ENCODE results near the gene DTD1. TPM values are rescaled to one million over a fixed set of nuclear protein-coding genes. Genes with fewer than 3 reads are reported as not detected.

The DTD1 gene
- total RNA-seq, 6 donors from 2014 or later, result 19.9 to 31.2 (median 24.8) TPM

DNA sequence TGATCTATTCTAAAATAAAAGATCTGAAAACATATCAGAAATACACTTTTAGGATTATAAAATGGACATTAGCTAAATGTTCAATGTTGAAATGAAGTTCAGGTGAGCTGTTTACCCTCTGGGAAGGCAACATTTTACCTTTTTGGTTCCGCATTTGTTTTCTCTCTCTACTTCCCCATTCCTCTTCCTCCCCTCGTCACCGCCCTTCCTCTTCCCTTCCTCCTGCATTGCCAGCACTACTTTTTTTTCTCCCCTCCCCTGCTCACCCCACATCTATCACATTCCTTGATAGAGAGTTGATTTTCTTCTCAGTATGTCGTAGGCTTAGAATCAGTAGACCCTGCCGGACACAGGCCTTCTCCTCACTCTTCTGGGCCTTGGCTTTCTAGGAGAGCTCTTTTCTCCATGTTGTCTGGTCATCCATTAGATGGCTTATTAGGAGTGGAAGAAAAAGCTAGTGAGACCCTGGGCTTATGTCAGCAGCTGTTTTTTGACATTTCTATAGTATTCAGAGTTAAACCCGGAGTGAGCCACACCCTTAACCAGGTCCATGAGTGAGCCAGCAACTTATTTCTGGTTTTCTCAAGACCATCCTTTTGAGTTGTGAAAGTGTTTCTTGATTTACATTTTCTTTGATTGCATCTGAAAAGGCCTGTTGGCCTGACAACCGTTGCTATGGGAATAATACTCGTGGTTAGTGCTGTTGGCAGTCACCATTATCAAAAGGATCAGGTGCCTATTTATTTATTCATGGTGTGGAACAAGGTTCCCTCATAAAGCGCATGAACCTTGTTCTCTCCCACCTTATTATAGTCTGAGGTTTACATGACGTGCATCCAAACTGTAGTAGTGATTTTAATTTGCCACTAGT lies 90.9 kb downstream of the DTD1 start:
- H3K4me1 ChIP-seq, result no peaks in the 10 kb centered on the region
- no peak for TF ChIP-seq POLR2A (IDR thresholded peaks at IDR 0.05)
- TF ChIP-seq, protein P1, sequence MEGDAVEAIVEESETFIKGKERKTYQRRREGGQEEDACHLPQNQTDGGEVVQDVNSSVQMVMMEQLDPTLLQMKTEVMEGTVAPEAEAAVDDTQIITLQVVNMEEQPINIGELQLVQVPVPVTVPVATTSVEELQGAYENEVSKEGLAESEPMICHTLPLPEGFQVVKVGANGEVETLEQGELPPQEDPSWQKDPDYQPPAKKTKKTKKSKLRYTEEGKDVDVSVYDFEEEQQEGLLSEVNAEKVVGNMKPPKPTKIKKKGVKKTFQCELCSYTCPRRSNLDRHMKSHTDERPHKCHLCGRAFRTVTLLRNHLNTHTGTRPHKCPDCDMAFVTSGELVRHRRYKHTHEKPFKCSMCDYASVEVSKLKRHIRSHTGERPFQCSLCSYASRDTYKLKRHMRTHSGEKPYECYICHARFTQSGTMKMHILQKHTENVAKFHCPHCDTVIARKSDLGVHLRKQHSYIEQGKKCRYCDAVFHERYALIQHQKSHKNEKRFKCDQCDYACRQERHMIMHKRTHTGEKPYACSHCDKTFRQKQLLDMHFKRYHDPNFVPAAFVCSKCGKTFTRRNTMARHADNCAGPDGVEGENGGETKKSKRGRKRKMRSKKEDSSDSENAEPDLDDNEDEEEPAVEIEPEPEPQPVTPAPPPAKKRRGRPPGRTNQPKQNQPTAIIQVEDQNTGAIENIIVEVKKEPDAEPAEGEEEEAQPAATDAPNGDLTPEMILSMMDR (IDR thresholded peaks at IDR 0.05), result no peak
- no peak for TF ChIP-seq EP300 (IDR thresholded peaks at IDR 0.05)
- TF ChIP-seq POLR2AphosphoS5 (IDR thresholded peaks at IDR 0.05), result no peak
- H3K9me3 ChIP-seq, result no peaks in the 10 kb centered on the region
- no peak overlapping the region for H3K27ac ChIP-seq
- ATAC-seq (ENCODE audit: low FRiP score in 2 of 2) (no peak), DNase-seq (no peak)
- no peak overlapping the region for H3K4me3 ChIP-seq
- no peaks in the 10 kb centered on the region for H3K36me3 ChIP-seq
- 57 to 64% methylated on average over 10 of the region's 10 CpGs for WGBS, 2 donors
- H3K27me3 ChIP-seq, result no peaks in the 10 kb centered on the region

DNA sequence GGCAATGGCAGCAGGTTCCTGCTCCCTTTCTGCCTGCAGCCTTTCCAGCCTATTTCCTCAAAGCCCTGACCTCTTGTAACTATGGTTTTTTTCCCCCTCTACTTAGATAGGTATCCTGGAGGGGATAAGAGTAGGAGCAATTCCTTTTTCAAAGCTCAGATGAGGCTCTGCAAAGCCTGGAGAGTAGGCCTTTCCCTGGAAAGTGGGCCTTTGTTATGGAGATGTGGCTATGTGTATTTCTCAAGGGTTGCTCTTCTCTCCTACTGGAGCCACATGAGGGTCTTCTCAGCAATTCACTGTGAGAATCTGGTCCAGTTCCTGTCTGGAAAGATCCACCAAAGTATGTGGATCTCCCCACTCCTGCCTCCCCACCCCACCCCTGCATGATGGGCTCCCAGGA lies 96.0 kb downstream of the DTD1 start:
- no peak for DNase-seq
- no peaks in the 10 kb centered on the region for H3K27me3 ChIP-seq
- H3K9me3 ChIP-seq, result no peaks in the 10 kb centered on the region
- TF ChIP-seq POLR2AphosphoS5 (IDR thresholded peaks at IDR 0.05) (no peak), EP300 (IDR thresholded peaks at IDR 0.05) (no peak), POLR2A (IDR thresholded peaks at IDR 0.05) (no peak)
- TF ChIP-seq, protein P1 (IDR thresholded peaks at IDR 0.05), result no peak
- H3K36me3 ChIP-seq, result no peaks in the 10 kb centered on the region
- peaks cover 0 to 4% (median under 1%) of the 10 kb centered on the region in 4 donors for H3K4me1 ChIP-seq
- H3K27ac ChIP-seq, result no peak overlapping the region
- no peak for ATAC-seq (ENCODE audit: low FRiP score in 2 of 2)
- H3K4me3 ChIP-seq, result no peak overlapping the region

DNA sequence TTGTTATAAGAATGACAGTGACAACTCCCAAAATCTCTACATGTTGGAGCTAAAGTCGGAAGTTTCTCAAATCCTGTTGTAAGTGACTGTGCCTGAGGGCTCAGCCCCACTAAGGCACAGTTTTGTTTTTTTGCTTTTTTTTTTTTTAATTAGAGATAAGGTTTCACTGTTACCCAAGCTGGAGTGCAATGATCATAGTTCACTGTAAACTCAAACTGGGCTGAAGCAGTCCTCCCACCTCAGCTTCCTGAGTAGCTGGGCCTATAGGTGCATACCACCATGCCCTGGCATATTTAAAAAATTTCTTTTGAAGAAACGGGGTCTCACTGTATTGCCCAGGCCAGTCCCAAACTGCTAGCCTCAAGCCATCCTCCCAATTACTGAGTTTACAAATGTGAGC lies 96.9 kb downstream of the DTD1 start:
- no peak for ATAC-seq (ENCODE audit: low FRiP score in 2 of 2)
- DNase-seq, result no peak
- WGBS, 2 donors, result 91 to 95% methylated on average over 2 of the region's 2 CpGs
- TF ChIP-seq EP300 (IDR thresholded peaks at IDR 0.05) (no peak), POLR2AphosphoS5 (IDR thresholded peaks at IDR 0.05) (no peak), POLR2A (IDR thresholded peaks at IDR 0.05) (no peak)
- TF ChIP-seq, protein P1 (IDR thresholded peaks at IDR 0.05), result no peak
- no peak overlapping the region for H3K27ac ChIP-seq
- H3K4me1 ChIP-seq, result peaks cover 0 to 4% (median 2%) of the 10 kb centered on the region in 4 donors
- no peaks in the 10 kb centered on the region for H3K36me3 ChIP-seq
- no peaks in the 10 kb centered on the region for H3K9me3 ChIP-seq
- H3K4me3 ChIP-seq, result no peak overlapping the region
- H3K27me3 ChIP-seq, result no peaks in the 10 kb centered on the region

DNA sequence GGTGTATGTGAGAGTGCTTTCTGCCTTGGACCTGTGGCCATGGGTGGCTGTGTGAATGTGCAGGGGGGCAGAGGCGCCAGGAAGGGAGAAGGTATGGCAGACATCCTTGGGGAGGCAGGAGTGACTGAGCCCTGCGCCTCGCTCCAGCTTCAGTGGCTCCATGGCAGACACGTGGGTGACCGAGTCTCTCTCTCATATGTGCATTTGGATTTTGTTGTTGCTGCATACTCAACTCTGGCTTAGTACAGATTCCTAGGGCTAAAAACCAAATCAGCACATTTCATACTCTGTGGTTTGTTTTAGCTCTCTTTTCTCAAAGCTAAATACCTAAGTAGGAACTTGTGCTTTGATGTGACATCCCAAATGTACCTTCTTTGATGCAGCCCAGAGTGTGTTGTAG lies 97.6 kb downstream of the DTD1 start:
- peaks cover 0 to 4% (median 2%) of the 10 kb centered on the region in 4 donors for H3K4me1 ChIP-seq
- no peaks in the 10 kb centered on the region for H3K9me3 ChIP-seq
- 96 to 99% methylated on average over 5 of the region's 5 CpGs for WGBS, 2 donors
- no peak for DNase-seq
- no peaks in the 10 kb centered on the region for H3K36me3 ChIP-seq
- H3K27ac ChIP-seq, result no peak overlapping the region
- H3K4me3 ChIP-seq, result no peak overlapping the region
- H3K27me3 ChIP-seq, result no peaks in the 10 kb centered on the region
- TF ChIP-seq EP300 (IDR thresholded peaks at IDR 0.05) (no peak), POLR2AphosphoS5 (IDR thresholded peaks at IDR 0.05) (no peak), POLR2A (IDR thresholded peaks at IDR 0.05) (no peak)
- TF ChIP-seq, protein P1 (IDR thresholded peaks at IDR 0.05), result no peak
- ATAC-seq (ENCODE audit: low FRiP score in 2 of 2), result no peak

DNA sequence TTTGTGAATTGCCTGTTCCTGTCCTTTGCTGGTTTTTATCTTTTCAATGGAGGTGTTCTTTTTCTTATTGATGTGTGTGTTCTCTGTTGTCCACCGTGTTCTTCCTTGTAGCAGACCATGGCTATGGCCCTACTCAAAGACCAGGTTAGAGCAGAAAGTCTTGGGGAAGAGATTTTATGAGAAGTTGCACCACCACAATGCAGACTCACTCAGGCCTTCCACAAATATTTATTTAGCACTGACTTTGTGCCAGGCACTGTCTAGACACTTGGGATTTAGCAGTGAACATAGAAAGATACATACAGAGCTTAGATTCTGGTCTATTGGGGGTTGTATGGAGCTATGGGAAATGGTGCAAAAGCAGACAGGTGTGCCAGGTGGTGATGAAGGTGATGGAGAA lies 98.8 kb downstream of the DTD1 start:
- Histone ChIP-seq H3K27me3 (no peaks in the 10 kb centered on the region), H3K36me3 (no peaks in the 10 kb centered on the region), H3K9me3 (no peaks in the 10 kb centered on the region), H3K4me1 (peaks cover 0 to 4% (median 2%) of the 10 kb centered on the region in 4 donors), H3K4me3 (no peak overlapping the region), H3K27ac (no peak overlapping the region)
- WGBS, 2 donors, result 71 to 80% methylated on average over 1 of the region's 1 CpG
- ATAC-seq (ENCODE audit: low FRiP score in 2 of 2) (no peak), DNase-seq (no peak)
- no peak for TF ChIP-seq POLR2AphosphoS5 (IDR thresholded peaks at IDR 0.05)
- TF ChIP-seq EP300 (IDR thresholded peaks at IDR 0.05), result no peak
- TF ChIP-seq POLR2A (IDR thresholded peaks at IDR 0.05), result no peak
- TF ChIP-seq, protein P1 (IDR thresholded peaks at IDR 0.05), result no peak

Measured in upper lobe of left lung (tissue), 6 donors.